Activated CD4-positive, alpha-beta T cell treated with anti-CD3 and anti-CD28 coated beads for 24 hours (primary cell): Measurements from ENCODE around the gene MYO18B.
"Not testable (repeated sequence)": the region's sequence is repeated elsewhere in the genome, so short reads cannot be mapped to it uniquely, and the experiment has no call there.

ENCODE experiments used
- DNase-seq, 2 donors: peaks; one replicate each; pipeline ENCODE4 v3.0.0-alpha.2; 2020; ENCODE audit warnings: low read depth in 2 of 2

Gene MYO18B

GRCh38 chr22:25942856-25943411, 200.9 kb downstream of the MYO18B start:
- DNase-seq: no peak

- DNase-seq: no peak
Measured at GRCh38 chr22:25950111-25950510, 208.1 kb downstream of the MYO18B start.

- DNase-seq: no peak
Measured at GRCh38 chr22:25953276-25953675, 211.3 kb downstream of the MYO18B start.

DNA sequence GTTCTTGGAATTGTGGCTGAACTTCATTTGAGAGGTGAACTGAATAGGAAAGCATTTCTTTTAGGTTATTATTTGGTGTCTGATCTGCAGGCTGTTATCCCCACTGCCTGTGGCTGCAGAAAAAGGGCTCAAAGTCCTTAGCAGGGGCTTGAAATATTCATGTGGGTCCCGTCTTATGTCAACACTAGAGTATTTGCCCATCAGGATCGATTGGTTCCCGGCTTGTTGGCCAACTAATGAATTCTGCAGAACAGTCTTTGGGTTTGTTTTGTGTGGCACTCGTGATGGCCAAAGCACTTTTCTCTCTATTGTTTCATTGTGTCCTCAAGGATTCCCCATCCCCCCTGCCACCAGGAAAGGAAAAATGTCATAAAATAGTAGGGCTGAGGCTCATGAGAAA, 211.9 kb downstream of the MYO18B start:
- no peak for DNase-seq

DNA sequence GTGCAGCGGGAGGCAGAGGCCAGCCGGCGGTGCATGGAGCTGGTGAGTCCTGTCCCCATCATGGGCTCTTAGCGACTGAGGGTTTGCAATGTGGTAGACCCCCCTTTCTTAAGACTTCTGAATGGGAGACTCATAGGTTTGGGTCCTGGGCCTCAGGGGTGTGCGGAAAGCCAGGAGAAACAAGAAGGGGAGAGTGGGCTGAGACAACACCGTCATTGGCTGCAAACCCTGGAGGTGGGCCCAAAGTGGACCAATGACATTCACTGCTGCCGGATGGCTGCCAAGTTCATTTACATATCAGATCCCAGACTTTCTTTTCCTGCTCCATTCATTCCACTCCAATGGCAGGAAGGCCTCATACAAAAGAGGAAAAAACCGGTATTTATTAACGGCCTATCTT, 213.3 kb downstream of the MYO18B start:
- no peak for DNase-seq

- no peak for DNase-seq
Measured at GRCh38 chr22:25956801-25957200, 214.8 kb downstream of the MYO18B start.

DNA sequence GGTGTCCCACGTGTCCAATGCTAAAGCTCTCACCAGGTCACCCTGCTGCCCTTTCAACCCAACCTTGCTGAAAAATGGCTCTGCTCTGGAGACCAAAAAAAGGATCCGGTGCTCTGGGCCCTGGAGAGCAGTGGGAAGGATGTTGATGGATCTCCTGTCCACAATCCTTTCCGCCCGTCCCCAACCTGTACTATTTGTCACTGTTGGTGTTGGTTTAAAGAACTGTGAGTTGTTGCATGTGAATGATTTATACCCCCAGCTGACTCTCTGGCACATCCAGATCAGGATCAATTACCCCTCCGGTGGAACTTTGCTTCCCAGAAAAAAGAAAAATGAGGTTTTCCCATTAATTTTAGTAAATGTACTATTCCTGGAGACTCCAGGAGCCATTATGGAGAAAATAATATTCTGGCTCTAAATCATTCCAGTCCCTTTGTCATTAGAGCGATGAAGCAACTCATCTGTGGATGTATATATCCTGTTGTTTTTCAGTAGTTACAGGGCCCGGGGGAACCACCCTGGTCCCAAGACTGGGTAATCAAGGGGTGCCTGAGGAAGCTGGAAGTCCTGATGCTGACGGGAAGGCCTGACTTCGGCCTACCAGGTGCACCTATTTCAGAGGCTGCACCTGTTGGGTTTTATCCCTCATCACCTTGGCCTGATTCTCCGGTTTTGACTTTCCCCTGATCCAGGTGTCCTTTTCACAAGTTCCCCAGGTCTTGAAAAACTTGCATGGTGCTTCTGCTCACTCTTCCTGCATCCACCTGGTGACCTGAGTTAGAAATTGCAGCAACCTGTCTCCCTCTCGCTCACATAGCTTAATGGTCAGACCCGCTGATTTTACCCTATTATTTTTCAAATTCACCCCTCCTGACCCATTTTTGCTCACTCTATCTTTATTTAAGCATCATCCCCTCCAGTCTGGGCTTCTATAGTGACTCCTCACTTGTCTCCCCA, 218.1 kb downstream of the MYO18B start:
- DNase-seq: no peak

DNA sequence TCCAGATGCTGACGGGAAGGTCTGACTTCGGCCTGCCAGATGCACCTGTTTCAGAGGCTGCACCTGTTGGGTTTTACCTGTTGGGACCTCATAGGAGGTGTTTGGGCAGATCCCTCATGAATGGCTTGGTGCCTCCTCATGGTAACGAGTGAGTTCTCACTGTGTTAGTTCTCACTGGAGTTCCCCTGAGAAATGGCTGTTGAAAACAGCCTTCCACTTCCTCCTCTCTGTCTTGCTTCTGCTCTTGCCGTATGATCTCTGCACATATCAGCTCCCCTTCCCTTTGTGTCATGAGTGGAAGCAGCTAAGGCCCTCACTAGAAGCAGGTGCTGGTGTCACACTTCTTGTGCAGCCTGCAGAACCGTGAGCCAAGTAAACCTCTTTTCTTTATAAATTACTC, 219.7 kb downstream of the MYO18B start:
- DNase-seq: no peak

DNA sequence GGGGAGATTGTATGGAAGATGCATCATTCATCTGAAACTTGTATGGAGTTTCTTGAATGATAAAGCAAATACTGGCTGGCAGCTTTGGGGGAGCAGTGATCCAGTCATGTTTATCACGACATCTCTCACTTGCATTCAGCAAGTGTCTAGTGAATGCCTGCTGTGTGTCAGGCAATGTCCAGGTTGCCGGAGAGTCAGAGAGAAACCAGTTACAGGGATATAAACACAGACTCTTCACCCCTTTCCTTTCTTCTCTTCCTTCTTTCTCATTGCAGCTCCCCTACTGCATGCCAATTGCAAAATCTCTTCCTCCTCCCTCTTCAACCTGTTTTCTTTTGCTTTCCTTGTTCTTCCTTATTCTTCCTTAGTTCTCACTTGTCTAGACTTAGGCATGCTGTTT, 220.7 kb downstream of the MYO18B start:
- no peak for DNase-seq

DNA sequence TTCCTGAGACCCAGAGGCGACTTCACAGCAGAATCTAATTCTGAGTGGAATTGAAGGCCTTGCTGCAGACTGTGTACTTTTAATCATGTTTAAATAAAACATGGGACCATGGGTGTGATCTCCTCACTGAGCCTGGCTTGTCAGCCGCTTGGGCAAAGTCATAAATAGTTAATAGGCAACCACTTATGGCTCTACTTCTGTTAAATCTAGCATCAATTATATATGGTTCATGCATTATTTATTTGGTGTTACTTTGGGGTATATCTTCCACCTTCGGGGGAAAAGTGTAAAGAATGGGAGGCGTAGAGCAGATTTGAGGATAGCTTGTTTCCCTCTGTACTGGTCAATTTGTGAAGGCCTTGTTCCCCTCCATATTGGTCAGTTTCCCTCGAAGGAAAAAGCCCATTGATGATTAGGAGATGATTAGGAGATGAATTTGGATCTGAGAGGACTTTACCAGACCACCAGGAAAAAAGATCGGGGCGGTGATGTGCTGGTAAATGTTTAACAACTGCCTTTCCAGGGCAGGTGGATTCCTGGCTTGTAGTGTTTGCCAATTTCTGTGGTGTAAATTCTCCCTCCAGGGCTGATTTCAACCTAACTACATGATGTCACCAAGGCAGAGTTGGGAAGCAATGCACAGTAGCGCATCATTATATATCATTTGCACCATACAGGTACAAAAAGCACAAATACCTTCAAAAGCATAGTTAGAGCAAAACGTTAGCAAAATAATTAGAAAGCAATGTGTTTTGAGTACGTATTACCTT, 223.2 kb downstream of the MYO18B start:
- no peak for DNase-seq

- DNase-seq: no peak
Measured at GRCh38 chr22:25966448-25966913, 224.5 kb downstream of the MYO18B start.

DNA sequence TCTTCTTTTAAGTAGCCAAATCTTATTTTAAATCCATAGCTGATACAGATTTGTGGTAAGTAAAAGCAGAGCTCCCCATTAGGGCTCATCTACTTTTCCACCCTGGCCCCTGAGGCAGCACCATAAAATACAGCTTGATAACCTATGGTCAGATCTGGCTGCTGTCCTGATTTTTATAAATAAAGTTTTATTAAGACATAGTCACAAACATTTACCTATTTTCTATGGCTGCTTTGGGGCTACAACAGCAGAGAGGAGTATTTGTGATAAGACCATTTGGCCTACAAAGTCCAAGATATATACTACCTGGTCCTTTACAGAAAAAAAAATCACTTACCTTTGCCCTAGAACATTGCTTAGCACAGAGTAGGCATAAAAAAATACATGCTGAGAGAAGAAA, 227.3 kb downstream of the MYO18B start:
- no peak for DNase-seq

GRCh38 chr22:25969901-25970300, 227.9 kb downstream of the MYO18B start:
- DNase-seq: no peak

- no peak for DNase-seq
Measured at GRCh38 chr22:25970374-25970911, 228.5 kb downstream of the MYO18B start.

GRCh38 chr22:25970999-25971811, 229.2 kb downstream of the MYO18B start:
- DNase-seq: no peak

DNA sequence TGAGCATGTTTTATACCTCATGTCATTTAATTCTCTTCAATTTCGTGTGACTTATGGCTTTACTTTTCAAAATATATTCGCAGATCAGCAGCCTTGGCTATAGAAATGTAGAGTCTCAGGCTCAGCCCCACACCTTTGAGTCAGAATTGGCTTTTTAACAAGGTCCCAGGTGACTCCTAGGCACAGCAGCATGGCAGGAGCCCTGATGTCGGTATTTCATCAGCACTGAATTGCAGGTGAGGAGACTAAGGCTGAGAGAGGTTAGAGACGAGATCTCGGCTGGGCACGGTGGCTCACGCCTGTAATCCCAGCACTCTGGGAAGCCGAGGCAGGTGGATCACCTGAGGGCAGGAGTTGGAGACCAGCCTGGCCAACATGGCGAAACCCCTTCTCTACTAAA, 230.4 kb downstream of the MYO18B start:
- DNase-seq: no peak

DNA sequence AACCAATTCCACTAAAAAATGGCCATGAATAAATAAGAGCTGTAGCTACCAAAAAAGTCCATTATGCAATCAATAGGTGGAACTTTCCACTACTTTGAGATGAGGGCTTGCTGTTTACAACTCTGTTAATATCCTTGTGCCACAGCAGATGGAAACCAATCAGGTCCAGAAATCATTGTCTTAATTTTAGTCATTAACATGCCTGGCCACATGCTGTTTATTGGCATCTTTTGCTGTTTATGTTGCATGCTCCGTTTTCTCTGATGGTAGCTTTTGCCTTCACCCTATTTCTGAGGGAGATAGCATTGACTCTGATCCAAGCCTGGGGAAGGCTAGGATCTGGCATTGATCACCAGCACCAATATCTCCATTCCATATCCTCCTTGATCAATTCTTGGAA, 234.4 kb downstream of the MYO18B start:
- no peak for DNase-seq

- DNase-seq: no peak
Measured at GRCh38 chr22:25979968-25980367, 238.0 kb downstream of the MYO18B start.

- not testable (repeated sequence) for DNase-seq
Measured at GRCh38 chr22:25984911-25985310, 242.9 kb downstream of the MYO18B start.

DNA sequence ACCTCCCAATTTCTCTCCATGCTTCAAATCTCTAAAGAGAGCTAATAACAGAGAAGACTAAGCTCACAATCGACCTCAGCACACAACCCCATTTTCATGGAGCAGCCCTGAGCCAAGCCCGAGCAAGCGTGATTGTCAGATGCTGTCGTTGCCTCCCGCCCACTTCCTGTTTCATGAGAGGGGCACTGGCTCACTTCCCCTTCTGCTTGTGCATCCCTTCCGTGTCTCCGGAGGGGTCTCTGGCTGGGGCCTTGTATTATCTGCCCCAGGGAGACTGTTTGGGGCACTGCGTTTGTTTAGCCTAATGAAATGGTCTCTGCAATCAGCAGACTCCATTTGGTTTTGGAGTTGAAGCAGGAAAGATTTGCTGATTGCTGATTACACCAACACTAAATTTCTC, 246.0 kb downstream of the MYO18B start:
- DNase-seq: no peak

DNA sequence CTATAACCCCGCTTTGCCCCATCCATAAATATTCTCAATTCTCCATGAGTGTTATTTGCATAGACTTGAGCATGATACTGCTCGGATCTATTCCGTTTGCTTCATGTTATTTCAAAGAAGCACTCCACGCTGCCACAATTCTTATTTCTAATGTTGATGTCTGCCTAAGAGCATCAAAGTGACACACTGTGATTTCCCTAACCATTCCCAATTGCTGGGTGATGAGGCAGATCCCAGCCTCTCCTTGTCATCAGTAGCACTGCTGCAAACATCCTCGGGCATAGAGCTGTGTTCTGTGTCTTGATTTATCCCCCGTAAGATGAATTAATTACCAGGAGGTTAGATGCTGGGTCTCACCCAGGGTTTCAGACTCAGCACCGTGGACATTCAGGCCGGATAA, 249.0 kb downstream of the MYO18B start:
- no peak for DNase-seq
